IPS-18a (cell line): ENCODE data around the gene ZDHHC19.
"Not testable (repeated sequence)": the region's sequence is repeated elsewhere in the genome, so short reads cannot be mapped to it uniquely, and the experiment has no call there.

Experiments
- H3K27ac ChIP-seq: one replicate; pipeline ENCODE4 v1.5.1; 2013; ENCODE audit warnings: low read length
- H3K27me3 ChIP-seq: one replicate; pipeline ENCODE4 v1.6.1; 2013; ENCODE audit warnings: mild to moderate bottlenecking, low read length; ENCODE audit not compliant: control insufficient read depth, insufficient read depth
- H3K36me3 ChIP-seq: one replicate; pipeline ENCODE4 v1.6.1; 2013; ENCODE audit warnings: low read depth, low read length; ENCODE audit not compliant: control insufficient read depth
- H3K4me1 ChIP-seq: one replicate; pipeline ENCODE4 v1.6.1; 2013; ENCODE audit warnings: low read depth, low read length; ENCODE audit not compliant: control insufficient read depth
- H3K4me3 ChIP-seq: one replicate; pipeline ENCODE4 v1.5.1; 2013; ENCODE audit warnings: low read length
- H3K9ac ChIP-seq: one replicate; pipeline ENCODE4 v1.6.1; 2013; ENCODE audit warnings: mild to moderate bottlenecking, low read length, moderate library complexity
- H3K9me3 ChIP-seq: one replicate; pipeline ENCODE4 v1.6.1; 2013; ENCODE audit warnings: low read depth, low read length; ENCODE audit not compliant: control insufficient read depth

Gene ZDHHC19

DNA sequence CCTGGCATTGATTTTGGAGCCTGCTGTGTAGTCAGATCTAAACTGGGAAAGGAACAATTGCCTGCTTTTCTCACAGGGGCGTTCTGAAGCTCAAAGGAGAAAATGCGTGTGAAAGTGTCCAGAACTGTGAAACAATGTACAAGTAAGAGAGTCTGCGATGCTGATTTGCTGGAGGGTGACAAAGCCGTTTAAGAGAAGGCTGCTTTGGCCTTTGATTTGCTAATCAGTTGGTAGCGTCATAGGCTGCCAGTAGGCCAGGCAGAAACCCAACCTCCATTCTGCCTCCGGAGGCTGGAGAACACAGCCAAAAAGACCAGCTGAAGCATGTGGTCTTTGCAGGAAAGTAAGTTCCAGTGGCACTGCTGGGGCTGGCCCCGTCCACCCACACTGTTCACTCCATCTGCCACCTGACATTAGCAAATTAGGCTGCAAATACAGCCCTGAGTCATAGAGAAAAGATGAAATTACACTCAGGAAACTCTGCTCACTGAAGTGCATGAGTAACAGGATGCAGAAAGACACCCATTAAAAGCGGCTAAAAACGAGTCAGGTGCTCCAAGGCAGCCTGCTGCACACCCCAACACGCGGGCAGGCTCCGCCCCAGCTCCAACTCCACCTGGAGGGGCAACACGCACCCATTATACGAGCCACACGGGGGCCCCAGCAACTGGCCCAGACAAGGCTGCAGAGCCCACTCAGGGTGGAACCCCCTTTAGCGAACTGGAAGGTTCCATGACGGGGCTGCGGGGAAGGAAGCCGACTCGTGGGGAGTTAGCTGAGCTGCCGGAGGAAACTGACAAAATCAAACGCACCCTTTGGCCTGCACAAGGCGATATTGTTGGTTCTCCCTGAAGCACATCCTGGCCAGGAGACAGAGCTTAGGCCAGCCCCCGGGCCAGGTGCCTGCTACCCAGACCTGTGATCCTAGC, 31.6 kb downstream of the ZDHHC19 start:
- no peak overlapping the region for H3K27ac ChIP-seq
- peaks cover 10% of the 10 kb centered on the region for H3K4me1 ChIP-seq
- H3K9ac ChIP-seq, result no peak overlapping the region
- H3K27me3 ChIP-seq, result no peaks in the 10 kb centered on the region
- no peaks in the 10 kb centered on the region for H3K36me3 ChIP-seq
- H3K4me3 ChIP-seq, result no peak overlapping the region
- H3K9me3 ChIP-seq, result no peaks in the 10 kb centered on the region

DNA sequence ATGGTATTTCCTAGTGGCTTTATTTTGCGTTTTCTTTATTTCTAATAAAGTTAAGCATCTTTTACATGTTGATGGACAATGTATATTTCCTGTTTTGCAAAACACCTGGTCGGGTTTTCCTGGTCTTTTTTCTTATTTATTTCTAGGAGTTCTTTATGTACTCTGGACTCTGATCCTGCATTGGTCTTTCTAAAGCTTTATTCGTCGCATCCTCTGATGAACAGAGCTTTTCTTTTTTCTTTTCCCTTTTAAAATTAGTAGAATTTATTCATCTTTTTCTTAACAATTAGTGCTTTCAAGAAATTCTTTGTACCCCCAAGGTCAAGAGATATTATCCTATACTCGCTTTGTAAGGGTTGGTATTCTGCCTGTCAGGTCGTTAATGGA, 32.2 kb downstream of the ZDHHC19 start:
- Histone ChIP-seq H3K36me3 (no peaks in the 10 kb centered on the region), H3K4me1 (peaks cover 10% of the 10 kb centered on the region), H3K27ac (no peak overlapping the region), H3K4me3 (no peak overlapping the region), H3K9ac (no peak overlapping the region), H3K9me3 (no peaks in the 10 kb centered on the region), H3K27me3 (no peaks in the 10 kb centered on the region)

DNA sequence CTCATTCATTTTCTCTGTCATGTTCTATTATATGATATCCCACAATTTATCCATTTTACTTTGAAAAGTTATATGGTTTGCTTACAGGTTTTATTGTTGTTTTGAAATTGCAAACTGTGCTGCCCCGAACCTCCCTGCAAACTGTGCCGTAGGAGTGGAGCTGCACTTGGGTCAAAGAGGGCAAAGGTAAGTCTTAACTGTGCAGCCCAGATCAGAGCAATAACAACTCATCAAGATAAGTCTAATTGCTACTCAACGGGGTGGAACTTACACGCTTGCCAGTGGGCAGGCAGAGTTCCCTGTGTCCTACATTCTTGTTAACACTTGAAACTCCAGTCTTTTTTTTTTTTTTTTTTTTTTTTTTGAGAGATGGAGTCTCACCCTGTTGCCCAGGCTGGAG, 33.2 kb downstream of the ZDHHC19 start:
- no peaks in the 10 kb centered on the region for H3K36me3 ChIP-seq
- no peaks in the 10 kb centered on the region for H3K9me3 ChIP-seq
- H3K4me1 ChIP-seq, result peaks cover 10% of the 10 kb centered on the region
- H3K27ac ChIP-seq, result no peak overlapping the region
- H3K27me3 ChIP-seq, result no peaks in the 10 kb centered on the region
- H3K4me3 ChIP-seq, result no peak overlapping the region
- H3K9ac ChIP-seq, result no peak overlapping the region

DNA sequence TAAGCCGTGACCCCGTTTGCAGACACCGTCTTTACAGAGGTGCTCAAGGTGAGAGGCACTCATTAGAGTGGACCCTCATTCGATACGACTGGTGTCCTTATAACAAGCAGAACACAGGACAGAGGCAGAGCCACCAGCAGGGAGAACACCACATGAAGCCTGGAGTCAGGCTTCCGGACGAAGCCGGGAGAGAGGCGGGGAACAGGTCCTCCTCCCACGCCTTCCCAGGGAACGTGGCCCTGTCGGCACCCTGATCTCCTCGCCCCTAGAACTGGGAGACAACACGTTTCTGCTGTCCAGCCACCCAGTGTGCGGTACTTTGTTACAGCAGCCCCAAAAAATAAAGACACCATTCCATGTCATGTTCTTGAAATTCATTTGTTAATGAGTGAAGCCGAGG, 33.6 kb downstream of the ZDHHC19 start:
- Histone ChIP-seq H3K9ac (no peak overlapping the region), H3K4me3 (no peak overlapping the region), H3K36me3 (no peaks in the 10 kb centered on the region), H3K4me1 (peaks cover 10% of the 10 kb centered on the region), H3K9me3 (no peaks in the 10 kb centered on the region), H3K27ac (no peak overlapping the region), H3K27me3 (no peaks in the 10 kb centered on the region)

DNA sequence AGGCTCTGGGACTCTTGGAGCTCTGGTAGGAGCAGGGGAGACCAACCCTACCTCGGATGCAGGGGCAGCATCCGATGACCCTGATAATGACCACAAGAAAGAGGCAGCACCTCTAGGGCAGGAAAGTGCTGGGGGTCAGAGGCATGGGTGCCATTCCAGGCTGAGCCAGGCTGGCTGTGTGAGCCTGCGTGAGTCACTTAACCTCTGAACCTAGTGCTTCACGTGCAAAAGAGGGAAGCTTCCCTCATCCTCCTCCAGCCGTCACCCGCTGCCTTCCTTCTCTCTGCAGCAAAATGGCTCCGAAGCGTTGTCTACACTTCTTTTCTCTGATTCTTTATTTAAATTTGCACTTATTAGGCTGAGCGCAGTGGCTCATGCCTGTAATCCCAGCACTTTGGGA, 35.5 kb downstream of the ZDHHC19 start:
- Histone ChIP-seq H3K9ac (no peak overlapping the region), H3K4me1 (peaks cover 10% of the 10 kb centered on the region), H3K36me3 (no peaks in the 10 kb centered on the region), H3K9me3 (no peaks in the 10 kb centered on the region), H3K4me3 (no peak overlapping the region), H3K27ac (no peak overlapping the region), H3K27me3 (no peaks in the 10 kb centered on the region)

DNA sequence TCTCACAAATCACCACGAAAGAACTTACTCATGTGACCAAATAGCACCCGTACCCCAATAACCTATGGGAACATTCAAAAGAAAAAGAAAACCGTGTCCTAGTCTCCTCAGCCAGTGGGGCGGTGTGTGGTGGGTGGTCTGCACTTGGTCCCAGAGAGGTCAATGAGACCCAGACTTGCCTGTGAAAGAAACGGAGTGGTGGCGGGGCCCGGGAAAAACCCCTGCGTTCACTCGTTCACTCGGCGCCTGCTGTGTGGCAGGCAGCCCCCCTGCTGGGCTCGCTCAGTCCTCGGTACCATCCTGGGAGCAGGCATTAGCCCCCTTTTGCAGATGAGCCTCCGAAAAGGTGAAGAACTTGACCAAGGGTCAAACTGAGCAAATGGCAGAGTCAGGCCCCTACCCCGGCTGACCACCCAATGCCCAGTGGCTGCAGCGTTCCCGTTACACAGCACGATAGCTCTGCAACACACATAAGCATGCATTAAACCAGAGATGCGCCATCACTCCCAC, 36.0 kb downstream of the ZDHHC19 start:
- H3K4me3 ChIP-seq, result no peak overlapping the region
- H3K27me3 ChIP-seq, result no peaks in the 10 kb centered on the region
- H3K27ac ChIP-seq, result no peak overlapping the region
- H3K9me3 ChIP-seq, result no peaks in the 10 kb centered on the region
- H3K9ac ChIP-seq, result no peak overlapping the region
- H3K4me1 ChIP-seq, result peaks cover 10% of the 10 kb centered on the region
- H3K36me3 ChIP-seq, result no peaks in the 10 kb centered on the region

DNA sequence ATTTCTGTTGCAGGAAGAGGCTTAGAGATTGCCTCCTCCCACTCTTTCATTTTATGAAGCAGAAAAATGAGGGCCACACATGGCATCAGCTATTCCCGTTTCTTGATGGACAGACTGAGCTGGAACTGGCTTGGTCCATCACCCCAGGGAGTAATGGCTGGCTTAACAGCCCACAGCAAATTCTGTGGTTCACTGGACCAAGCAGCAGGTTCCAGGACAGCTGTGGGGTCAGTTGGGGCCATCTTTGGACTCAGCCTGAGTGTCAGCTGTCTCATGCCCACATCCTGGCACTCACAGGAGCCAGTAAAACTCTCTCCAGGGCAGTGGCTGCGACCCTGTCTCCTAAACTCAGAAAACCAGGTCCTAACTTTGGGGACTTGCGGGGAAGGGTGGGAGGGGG, 36.5 kb downstream of the ZDHHC19 start:
- Histone ChIP-seq H3K4me3 (no peak overlapping the region), H3K36me3 (no peaks in the 10 kb centered on the region), H3K27me3 (no peaks in the 10 kb centered on the region), H3K4me1 (peaks cover 9% of the 10 kb centered on the region), H3K9me3 (no peaks in the 10 kb centered on the region), H3K9ac (no peak overlapping the region), H3K27ac (no peak overlapping the region)

DNA sequence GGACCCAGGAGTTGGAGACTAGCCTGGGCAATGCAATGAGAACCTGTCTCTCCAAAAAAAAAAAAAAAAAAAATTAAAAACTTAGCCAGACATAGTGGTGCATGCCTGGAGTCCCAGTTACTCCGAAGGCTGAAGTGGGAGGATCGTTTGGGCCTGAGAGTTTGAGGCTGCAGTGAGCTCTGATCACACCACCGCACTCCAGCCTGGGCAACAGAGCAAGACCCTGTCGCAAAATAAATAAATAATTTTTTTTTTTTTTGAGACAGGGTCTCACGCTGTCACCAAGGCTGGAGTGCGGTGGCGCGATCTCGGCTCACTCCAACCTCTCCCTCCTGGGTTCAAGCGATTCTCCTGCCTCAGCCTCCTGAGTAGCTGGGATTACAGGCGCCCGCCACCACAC, 40.9 kb downstream of the ZDHHC19 start:
- H3K27me3 ChIP-seq, H3K4me1 ChIP-seq, H3K36me3 ChIP-seq, H3K4me3 ChIP-seq, H3K9ac ChIP-seq, H3K27ac ChIP-seq, H3K9me3 ChIP-seq: not testable (repeated sequence)

DNA sequence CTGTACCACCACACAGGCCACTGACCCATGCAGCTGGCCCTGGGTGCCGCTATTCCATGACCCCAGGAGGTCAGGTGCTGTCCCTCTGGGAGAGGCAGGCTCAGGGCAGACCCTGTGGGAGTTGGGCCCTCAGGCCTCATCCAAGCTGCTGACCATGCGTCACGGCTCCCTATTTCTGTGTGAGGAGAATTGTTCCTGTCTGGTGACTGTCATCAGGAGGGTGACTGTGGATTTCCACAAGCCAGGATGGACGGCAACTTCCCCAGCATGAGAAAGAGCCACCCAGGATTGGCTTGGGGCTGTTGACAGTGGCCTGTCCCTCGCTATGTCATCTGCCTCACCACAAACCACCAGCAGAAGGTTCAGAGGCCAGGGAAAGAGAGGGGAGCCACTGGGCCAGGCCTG, 41.4 kb downstream of the ZDHHC19 start:
- H3K9ac ChIP-seq, result no peak overlapping the region
- no peaks in the 10 kb centered on the region for H3K9me3 ChIP-seq
- H3K36me3 ChIP-seq, result no peaks in the 10 kb centered on the region
- no peaks in the 10 kb centered on the region for H3K27me3 ChIP-seq
- H3K4me3 ChIP-seq, result no peak overlapping the region
- H3K4me1 ChIP-seq, result no peaks in the 10 kb centered on the region
- no peak overlapping the region for H3K27ac ChIP-seq

DNA sequence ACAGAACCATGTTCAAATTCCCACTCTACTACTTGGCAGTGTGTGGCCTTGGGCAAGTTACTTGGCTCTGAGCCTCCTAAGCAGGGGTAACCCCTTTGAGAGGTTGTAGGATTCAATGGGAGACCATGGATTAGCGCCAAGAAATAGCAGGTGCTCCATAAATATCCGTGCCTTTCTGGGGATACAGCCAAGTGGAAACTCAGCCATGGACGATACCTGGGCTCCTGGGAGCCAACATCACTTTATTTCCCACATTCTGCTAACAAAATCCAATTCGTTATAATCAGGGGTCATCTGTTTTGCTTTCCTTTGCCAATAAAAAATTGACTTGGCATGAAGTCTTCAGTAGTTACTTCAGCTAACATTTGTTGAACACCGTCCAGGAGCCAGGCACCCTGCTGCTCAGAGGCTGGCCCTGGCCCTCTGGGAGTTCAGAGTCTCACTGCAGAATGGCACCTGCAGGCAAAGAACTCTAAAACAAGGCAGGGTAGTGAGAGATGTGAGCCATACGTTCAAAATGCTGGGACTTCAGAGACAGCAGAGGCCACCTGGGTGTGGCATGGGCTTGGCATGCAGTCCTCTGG, 42.3 kb downstream of the ZDHHC19 start:
- H3K27me3 ChIP-seq, result no peaks in the 10 kb centered on the region
- no peak overlapping the region for H3K4me3 ChIP-seq
- no peaks in the 10 kb centered on the region for H3K4me1 ChIP-seq
- H3K9ac ChIP-seq, result no peak overlapping the region
- no peak overlapping the region for H3K27ac ChIP-seq
- H3K36me3 ChIP-seq, result no peaks in the 10 kb centered on the region
- no peaks in the 10 kb centered on the region for H3K9me3 ChIP-seq

DNA sequence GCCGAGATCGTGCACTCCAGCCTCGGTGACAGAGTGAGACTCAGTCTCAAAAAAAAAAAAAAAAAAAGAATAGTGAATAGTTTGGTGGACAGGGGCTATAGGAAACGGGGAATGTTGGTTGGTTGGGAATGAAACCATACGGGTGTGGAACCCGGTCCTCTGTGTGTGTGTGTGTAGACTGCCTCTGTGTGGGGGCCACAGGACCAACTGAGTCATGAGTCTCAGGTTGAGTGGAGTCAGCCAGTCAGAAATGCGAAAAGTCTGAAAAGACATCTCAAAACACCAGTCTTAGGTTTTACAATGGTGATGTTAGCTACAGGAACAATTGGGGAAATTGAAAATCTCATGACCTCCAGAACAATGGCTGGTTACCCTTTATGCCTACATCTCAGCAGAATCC, 44.5 kb downstream of the ZDHHC19 start:
- Histone ChIP-seq H3K4me3 (no peak overlapping the region), H3K4me1 (no peaks in the 10 kb centered on the region), H3K27ac (no peak overlapping the region), H3K36me3 (no peaks in the 10 kb centered on the region), H3K9me3 (no peaks in the 10 kb centered on the region), H3K9ac (no peak overlapping the region), H3K27me3 (no peaks in the 10 kb centered on the region)

DNA sequence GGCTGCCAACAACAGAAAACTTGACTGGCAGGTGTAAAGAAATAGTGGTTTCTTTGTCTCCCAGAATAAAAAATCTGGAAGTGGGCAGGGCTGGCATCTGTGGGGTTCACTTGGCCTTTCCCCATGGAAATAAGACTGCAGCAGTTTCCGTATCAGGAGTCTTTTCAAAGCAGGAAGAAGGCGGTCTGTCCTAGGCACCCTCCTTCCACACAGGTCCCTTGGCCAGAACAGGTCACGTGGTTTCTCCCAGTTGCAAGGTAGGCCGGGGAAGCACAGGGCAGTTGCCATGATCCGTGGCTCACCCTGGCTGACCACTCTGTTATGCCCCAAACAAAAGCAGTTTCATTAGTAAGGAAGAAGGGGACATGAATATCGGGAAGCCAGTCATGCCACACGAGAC, 45.4 kb downstream of the ZDHHC19 start:
- Histone ChIP-seq H3K27me3 (no peaks in the 10 kb centered on the region), H3K27ac (no peak overlapping the region), H3K9ac (no peak overlapping the region), H3K36me3 (no peaks in the 10 kb centered on the region), H3K9me3 (no peaks in the 10 kb centered on the region), H3K4me3 (no peak overlapping the region), H3K4me1 (no peaks in the 10 kb centered on the region)
